Measurements from ENCODE around the gene ATP6V1E1.
"Not testable (repeated sequence)": the region's sequence is repeated elsewhere in the genome, so short reads cannot be mapped to it uniquely, and the experiment has no call there.

ATP6V1E1 gene

GRCh38 chr22:17579535-17579981 lies 49.0 kb downstream of the ATP6V1E1 start:
- DNase-seq, result no peak

GRCh38 chr22:17578136-17578754 lies 50.3 kb downstream of the ATP6V1E1 start:
- no peak for DNase-seq

DNA sequence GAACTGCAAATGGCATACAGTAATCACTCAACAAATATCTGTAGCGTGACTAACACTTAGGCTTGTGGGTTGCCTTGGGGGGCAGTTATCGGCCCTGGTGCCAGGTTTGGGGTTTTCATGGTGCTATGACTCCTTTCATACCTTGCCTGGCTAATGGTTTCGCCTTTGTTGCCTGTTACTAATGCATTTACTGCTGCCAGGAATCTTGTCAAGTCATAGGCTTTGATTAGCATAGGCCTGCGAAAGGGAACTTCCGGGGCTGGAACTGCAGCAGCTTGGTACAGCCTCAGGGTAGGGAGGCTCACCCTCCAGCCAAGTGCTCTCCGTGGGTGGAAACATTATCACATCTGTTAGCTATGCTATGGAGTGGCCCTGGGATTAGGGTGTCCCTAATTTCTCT lies 52.1 kb downstream of the ATP6V1E1 start:
- no peak for DNase-seq

DNA sequence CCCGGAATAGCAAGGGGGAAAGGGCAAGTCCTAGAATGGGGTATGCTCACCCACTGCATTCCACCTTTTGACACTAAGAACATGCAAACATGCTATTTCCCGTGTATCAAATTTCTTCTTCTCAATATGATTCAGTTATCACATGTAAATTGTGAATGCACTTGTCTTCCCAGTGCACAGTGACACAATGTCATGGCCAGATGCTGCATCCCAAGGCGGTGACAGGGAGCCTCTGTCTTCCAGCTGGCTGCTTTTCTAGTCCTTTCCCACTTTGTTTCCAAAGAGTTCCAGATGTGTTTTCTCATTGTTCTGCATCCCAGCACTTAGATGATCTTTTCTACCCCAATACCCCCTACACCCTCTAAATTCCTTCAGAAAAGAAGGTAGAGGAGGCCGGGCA lies 52.9 kb downstream of the ATP6V1E1 start:
- DNase-seq, result no peak

DNA sequence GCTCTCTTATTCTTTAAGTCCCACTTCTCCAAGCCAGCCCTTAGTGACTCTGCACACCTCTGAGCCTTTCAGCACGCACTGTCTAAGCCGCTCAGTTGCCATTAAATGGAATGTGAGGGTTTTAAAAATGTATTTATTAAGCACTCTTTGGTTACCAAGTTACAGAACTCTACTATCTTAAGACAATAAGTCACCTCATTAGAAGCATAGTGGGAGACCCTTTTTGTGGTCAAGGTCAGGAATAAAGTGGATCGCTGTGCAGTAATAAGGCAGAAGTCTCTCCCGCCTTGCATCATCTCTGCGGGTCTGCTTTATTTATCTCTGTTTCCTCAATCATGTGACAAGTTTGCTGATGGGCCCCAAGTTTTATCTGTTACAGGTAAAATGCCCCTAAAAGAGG lies 53.4 kb downstream of the ATP6V1E1 start:
- DNase-seq, result no peak

DNA sequence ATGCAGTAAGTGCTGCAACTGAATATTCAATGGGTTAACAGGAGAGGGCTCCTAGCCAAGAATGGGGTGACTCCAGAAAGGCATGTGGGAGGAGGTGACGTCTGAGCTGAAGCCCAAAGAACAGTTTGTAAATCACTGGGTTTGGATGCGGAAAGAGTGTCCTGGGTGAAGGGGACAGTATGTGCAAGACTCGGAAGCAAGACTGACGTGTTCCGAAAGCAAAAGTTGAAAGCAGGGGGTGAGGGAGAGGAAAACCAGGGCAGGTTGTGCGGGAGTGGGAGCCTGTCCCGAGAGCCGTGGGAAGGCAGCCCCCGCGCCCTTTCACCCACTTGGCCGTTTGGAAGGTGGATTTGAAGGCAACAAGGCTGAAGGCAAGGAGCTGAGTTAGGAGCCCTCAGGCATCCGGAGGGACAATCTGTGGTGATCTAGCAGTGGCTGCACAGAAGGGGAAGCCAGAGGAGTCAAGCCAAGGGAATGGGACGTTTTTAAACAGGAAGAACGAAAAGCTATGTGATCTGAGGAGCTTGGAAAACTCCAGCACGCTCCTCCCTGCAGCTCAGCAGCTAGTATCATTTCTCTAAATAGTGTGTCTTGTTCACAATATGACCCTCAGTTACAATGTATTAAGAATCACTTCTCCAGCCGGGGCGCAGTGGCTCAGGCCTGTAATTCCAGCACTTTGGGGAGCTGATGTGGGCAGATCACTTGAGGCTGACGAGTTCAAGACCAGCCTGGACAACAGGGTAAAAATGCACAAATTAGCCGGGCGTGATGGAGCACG lies 57.5 kb downstream of the ATP6V1E1 start:
- DNase-seq, result no peak

- DNase-seq, result no peak
These were observed 58.5 kb downstream of the ATP6V1E1 start for GRCh38 chr22:17569971-17570511.

DNA sequence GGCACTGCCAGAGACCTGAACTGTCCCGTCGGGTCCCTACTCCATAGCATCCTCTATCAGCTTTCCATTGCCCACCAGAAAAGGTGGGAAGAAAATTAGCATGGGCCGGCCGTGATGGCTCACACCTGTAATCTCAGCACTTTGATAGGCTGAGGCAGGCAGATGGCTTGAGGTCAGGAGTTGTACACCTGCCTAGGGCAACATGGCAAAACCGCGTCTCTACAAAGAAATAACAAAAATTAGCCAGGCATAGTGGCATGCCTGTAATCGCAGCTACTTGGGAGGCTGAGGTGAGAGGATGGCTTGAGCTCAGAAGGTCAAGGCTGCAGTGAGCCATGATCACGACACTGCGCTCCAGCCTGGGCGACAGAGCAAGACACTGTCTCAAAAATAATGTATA lies 61.8 kb downstream of the ATP6V1E1 start:
- DNase-seq, result no peak

DNA sequence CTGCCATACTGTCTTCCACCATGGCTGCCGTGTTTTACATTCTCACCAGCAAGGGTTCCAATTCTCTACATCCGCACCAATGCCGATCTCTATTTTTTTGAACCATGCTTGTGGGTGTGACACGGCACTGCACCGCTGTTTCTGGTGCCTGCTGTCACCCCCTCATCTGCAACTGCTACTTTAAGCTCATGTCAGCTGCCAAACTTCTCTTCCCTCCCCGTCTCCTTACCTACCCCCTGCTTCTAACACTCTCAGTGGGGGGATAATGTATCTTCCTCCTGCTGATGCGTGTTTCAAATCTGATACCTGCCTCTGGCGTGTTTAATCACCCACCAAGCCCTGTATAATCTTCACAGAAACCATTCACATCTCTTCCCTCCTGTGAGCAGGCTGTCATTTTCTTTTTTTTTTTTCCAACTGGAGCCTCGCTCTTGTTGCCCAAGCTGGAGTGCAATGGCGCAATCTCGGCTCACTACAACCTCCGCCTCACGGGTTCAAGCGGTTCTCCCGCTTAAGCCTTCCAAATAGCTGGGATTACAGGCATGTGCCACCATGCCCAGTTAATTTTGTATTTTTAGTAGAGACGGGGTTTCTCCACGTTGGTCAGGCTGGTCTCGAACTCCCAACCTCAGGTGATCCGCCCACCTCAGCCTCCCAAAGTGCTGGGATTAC lies 62.4 kb downstream of the ATP6V1E1 start:
- not testable (repeated sequence) for DNase-seq

DNA sequence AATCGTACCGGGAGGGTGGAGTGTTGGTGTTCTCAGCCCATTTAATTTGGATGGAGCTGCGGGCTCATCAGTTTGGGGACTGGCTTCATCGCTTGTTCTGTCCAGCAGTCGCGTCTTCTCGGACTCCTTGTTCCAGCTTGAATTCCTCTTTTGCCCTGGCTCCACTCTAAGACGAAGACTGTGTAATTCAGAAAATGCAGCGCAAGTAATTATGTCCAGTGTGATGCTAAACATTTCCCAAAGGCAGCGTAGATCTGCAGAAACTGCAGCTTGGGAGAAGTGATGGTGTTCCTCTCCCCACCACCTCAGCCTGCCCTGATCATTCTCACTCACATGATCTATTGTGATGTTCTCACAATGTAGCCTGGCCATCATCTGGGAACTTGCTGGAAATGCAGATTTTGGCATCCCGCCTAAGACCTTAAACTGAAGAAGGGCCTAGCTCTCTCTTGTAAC lies 64.6 kb downstream of the ATP6V1E1 start:
- no peak for DNase-seq

- no peak for DNase-seq
These were observed 65.4 kb downstream of the ATP6V1E1 start, which contains the start of gene SLC25A18 for GRCh38 chr22:17562906-17563870. Gene SLC25A18, plus strand, starts transcription at chr22:17563498. Its CDS starts 16,447 bp downstream, at chr22:17579945.

DNA sequence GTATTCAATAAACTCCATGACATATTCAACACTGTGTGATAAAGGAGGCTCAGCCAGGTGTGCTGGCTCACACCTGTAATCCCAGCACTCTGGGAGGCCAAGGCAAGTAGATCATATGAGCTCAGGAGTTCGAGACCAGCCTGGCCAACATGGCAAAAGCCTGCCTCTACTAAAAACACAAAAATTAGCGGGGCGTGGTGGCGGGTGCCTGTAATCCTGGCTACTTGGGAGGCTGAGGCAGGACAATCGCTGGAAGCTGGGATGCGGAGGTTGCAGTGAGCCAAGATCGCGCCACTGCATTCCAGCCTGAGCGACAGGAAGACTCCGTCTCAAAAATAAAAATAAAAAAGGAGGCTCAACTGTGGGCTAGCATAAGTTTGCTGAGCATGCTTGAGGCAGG lies 69.4 kb downstream of the ATP6V1E1 start:
- no peak for DNase-seq

DNA sequence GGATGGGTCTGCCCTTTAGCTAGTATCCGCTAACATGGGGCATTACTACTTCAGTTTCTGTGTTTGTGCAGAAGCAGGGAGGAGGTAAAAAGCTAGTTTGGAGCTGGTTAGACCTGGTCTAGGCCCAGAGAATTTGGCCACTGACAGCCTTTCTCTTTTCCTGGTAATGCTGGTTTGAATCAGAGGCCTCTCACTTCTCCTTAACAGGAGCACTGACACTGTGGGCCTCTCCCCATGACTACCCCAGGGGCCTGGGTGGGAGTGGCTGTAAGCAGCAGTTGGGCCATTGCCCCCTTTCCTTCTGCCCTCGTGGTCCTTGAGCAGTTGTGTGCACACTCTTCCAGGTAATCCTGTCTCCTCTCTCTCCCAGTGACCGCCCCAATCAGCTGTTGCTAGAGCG lies 73.7 kb downstream of the ATP6V1E1 start:
- no peak for DNase-seq

DNA sequence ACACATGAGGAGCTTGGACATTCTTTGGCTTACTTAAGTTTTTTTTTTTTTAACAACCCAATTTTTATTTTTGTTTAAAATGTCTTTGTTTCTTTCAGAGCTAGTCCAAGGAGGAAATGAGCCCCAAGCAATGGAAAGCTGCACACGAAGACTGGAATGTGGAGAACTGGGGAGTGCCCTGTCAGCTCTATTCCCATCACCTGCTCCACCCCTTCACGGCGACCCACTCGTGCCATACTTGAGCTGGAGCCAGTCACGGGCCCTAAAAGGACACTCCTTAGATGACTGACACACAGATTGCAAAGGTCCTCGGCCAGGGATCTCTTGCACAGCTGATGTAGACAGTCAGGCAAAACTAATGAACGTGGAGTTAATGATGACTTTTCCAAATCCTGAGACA lies 75.8 kb downstream of the ATP6V1E1 start:
- DNase-seq, result no peak

DNA sequence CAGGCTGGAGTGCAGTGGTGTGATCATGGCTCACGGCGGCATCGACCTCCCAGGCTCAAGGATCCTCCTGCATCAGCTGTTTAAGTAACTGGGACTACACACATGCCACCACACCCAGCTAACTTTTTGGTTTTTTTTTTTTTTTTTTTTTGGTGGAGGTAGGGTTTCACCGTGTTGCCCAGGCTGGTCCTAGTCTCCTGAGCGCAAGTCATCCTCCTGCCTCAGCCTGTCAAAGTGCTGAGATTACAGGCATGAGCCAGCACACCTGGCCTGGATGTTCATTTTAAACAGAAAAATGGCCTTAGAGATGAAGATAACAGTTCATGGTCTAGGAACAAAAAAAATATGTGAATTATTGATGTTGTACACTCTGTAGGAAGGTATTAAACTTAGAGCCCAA lies 78.9 kb downstream of the ATP6V1E1 start:
- no peak for DNase-seq

DNA sequence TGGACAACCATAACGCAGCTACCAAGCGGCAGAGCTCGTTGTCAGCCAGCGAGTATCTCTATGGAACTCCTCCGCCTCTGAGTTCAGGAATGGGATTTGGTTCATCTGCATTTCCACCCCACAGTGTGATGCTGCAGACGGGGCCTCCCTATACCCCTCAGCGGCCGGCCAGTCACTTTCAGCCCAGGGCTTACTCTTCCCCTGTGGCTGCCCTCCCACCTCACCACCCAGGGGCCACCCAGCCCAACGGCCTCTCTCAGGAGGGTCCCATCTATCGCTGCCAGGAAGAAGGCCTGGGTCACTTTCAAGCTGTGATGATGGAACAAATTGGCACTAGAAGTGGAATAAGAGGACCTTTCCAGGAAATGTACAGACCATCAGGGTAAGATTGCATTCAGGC lies 79.4 kb downstream of the ATP6V1E1 start:
- DNase-seq, result no peak

DNA sequence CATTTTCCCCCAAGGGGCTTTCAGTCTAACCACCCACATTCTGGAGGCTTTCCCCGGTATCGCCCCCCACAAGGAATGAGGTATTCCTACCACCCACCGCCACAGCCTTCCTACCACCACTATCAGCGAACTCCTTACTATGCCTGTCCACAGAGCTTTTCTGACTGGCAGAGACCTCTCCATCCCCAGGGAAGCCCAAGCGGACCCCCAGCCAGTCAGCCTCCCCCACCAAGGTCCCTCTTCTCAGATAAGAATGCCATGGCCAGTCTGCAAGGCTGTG lies 79.9 kb downstream of the ATP6V1E1 start:
- DNase-seq, result no peak

DNA sequence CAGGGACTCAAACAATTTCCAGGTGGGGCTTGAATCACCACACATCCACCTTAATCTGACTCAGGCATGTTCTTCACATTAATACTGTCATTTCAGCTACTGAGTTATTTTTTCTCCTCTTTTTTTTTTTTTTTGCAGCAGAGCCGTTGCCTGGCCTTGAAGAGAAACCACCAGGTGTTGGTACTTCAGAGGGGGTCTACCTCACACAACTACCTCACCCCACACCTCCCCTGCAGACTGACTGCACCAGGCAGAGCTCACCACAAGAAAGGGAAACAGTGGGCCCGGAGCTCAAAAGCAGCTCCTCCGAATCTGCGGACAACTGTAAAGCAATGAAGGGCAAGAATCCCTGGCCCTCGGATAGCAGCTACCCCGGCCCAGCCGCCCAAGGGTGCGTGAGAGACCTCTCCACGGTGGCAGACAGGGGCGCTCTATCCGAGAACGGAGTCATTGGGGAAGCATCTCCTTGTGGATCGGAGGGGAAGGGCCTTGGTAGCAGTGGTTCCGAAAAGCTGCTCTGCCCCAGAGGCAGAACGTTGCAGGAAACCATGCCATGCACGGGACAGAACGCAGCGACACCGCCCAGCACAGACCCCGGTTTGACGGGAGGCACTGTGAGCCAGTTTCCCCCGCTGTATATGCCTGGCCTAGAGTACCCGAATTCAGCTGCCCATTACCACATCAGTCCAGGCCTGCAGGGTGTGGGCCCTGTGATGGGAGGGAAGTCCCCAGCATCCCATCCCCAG lies 80.4 kb downstream of the ATP6V1E1 start:
- DNase-seq, result no peak

- no peak for DNase-seq
These were observed 86.1 kb downstream of the ATP6V1E1 start for GRCh38 chr22:17542452-17542851.

All from DMS 273 treated with DMSO at 0.1 percent for 48 hours (cell line).